NCI-H187 (cell line): ENCODE results near the gene DDX47.
"Not testable (repeated sequence)": the region's sequence is repeated elsewhere in the genome, so short reads cannot be mapped to it uniquely, and the experiment has no call there.

Experiments
- DNase-seq, 2 experiments: peaks; one replicate each; lab custom pipeline; 2025; lab: John Stamatoyannopoulos, UW

DDX47 gene

GRCh38 chr12:12796928-12797793 lies 16.0 kb upstream of the DDX47 start:
- DNase-seq, result no peak

GRCh38 chr12:12797794-12798152 lies 15.4 kb upstream of the DDX47 start:
- no peak for DNase-seq

- DNase-seq, result no peak
These were observed 14.7 kb upstream of the DDX47 start for GRCh38 chr12:12798480-12798879.

GRCh38 chr12:12799163-12799920 lies 13.8 kb upstream of the DDX47 start:
- no peak for DNase-seq

- DNase-seq, result no peak
These were observed 12.6 kb upstream of the DDX47 start for GRCh38 chr12:12800406-12801180.

GRCh38 chr12:12801656-12802055 lies 11.5 kb upstream of the DDX47 start:
- DNase-seq, result not testable (repeated sequence)

- no peak for DNase-seq
These were observed 10.0 kb upstream of the DDX47 start for GRCh38 chr12:12803186-12803585.

- DNase-seq, result no peak
These were observed 9.1 kb upstream of the DDX47 start for GRCh38 chr12:12804011-12804410.

GRCh38 chr12:12804432-12804886 lies 8.7 kb upstream of the DDX47 start:
- no peak for DNase-seq

- DNase-seq, result no peak
These were observed 6.2 kb upstream of the DDX47 start for GRCh38 chr12:12806784-12807516.

- DNase-seq, result not testable (repeated sequence)
These were observed 5.6 kb upstream of the DDX47 start for GRCh38 chr12:12807517-12807903.

- no peak for DNase-seq
These were observed 5.0 kb upstream of the DDX47 start for GRCh38 chr12:12807970-12808702.

- DNase-seq, result no peak
These were observed 2.6 kb upstream of the DDX47 start for GRCh38 chr12:12810553-12811021.

GRCh38 chr12:12811343-12811742 lies 1.8 kb upstream of the DDX47 start:
- DNase-seq, result no peak

GRCh38 chr12:12812174-12812573 lies 972 bp upstream of the DDX47 start:
- no peak for DNase-seq

GRCh38 chr12:12812618-12813119 lies 477 bp upstream of the DDX47 start:
- no peak for DNase-seq

GRCh38 chr12:12817616-12818015 lies 4.5 kb downstream of the DDX47 start:
- no peak for DNase-seq

- no peak for DNase-seq
These were observed 5.6 kb downstream of the DDX47 start for GRCh38 chr12:12818701-12819100.

GRCh38 chr12:12819221-12819620 lies 6.1 kb downstream of the DDX47 start:
- no peak for DNase-seq

- no peak for DNase-seq
These were observed 6.7 kb downstream of the DDX47 start for GRCh38 chr12:12819752-12820311.
